CD8-positive, alpha-beta memory T cell (primary cell): Measurements from ENCODE around the gene RANGRF. TPM values are rescaled to one million over a fixed set of nuclear protein-coding genes. Genes with fewer than 3 reads are reported as not detected.

Source experiments
- CTCF ChIA-PET: fragments of 350-600 bp; sonication (Branson Sonifier 250); formaldehyde crosslinking; loops from one replicate; lab custom pipeline; 2021; ENCODE audit warnings: antibody characterized with exemption; lab: Charles Lee
- POLR2A ChIA-PET: fragments of 350-600 bp; sonication (Branson Sonifier 250); formaldehyde crosslinking; loops from one replicate; lab custom pipeline; 2021; ENCODE audit warnings: antibody characterized with exemption; lab: Charles Lee
- DNase-seq, 5 donors: peaks; one replicate each; pipeline versions ENCODE4 v3.0.0 to v3.0.0-alpha.2; 2020 to 2022; ENCODE audit warnings: mixed read lengths in 1 of 5
- H3K27ac ChIP-seq: one replicate; pipeline ENCODE4 v1.7.0; 2013; ENCODE audit warnings: low read depth, mild to moderate bottlenecking, low read length, moderate library complexity
- H3K27me3 ChIP-seq: 2 replicates; pipeline ENCODE4 v1.7.0; 2013; ENCODE audit warnings: low read length, mild to moderate bottlenecking; ENCODE audit not compliant: insufficient read depth, poor library complexity, severe bottlenecking
- H3K36me3 ChIP-seq: 2 replicates; pipeline ENCODE4 v1.7.0; 2013; ENCODE audit warnings: mild to moderate bottlenecking, low read length, moderate library complexity; ENCODE audit not compliant: insufficient read depth
- H3K4me1 ChIP-seq: 2 replicates; pipeline ENCODE4 v1.7.0; 2013; ENCODE audit warnings: mild to moderate bottlenecking, low read length, moderate library complexity; ENCODE audit not compliant: insufficient read depth
- H3K4me3 ChIP-seq: 2 replicates; pipeline ENCODE4 v1.7.0; 2013; ENCODE audit warnings: mild to moderate bottlenecking, low read length
- H3K9me3 ChIP-seq: 2 replicates; pipeline ENCODE4 v1.7.0; 2013; ENCODE audit warnings: mild to moderate bottlenecking, low read length
- H3K27ac Mint-ChIP-seq, 8 donors: one replicate each; pipeline ENCODE4 v1.8.0; 2020 to 2021; ENCODE audit warnings: mixed read lengths in 8 of 8, mild to moderate bottlenecking in 6 of 8, inconsistent platforms in 3 of 8, moderate library complexity in 3 of 8
- H3K27me3 Mint-ChIP-seq, 2 donors: one replicate each; pipeline ENCODE4 v1.8.0; 2020 to 2021; ENCODE audit warnings: mixed read lengths in 2 of 2, mild to moderate bottlenecking in 1 of 2, moderate library complexity in 1 of 2
- H3K36me3 Mint-ChIP-seq, 3 donors: one replicate each; pipeline ENCODE4 v1.8.0; 2020 to 2021; ENCODE audit warnings: mixed read lengths in 3 of 3, inconsistent platforms in 1 of 3, mild to moderate bottlenecking in 1 of 3
- H3K4me1 Mint-ChIP-seq, 3 donors: one replicate each; pipeline ENCODE4 v1.8.0; 2020 to 2021; ENCODE audit warnings: mixed read lengths in 3 of 3, inconsistent platforms in 1 of 3, mild to moderate bottlenecking in 1 of 3
- H3K4me3 Mint-ChIP-seq, 7 donors: one replicate each; pipeline ENCODE4 v1.8.0; 2020 to 2021; ENCODE audit warnings: mixed read lengths in 7 of 7, mild to moderate bottlenecking in 6 of 7, moderate library complexity in 4 of 7, inconsistent platforms in 2 of 7
- H3K9me3 Mint-ChIP-seq, 5 donors: one replicate each; pipeline ENCODE4 v1.8.0; 2020 to 2022; ENCODE audit warnings: mixed read lengths in 5 of 5, mild to moderate bottlenecking in 3 of 5, moderate library complexity in 2 of 5, inconsistent platforms in 1 of 5
- polyA plus RNA-seq: library from polyadenylated mRNA; unstranded; fragments of 300-500 nt; fragmentation: Illumina TruSeq; gene quantifications from one replicate; pipeline ENCODE4 v1.2.3, GENCODE V29; 2021
- total RNA-seq, 2 experiments: library from RNA; stranded (reverse); gene quantifications; one replicate each; pipeline ENCODE4 v1.2.3, GENCODE V29; 2021

Gene RANGRF
- total and polyA plus RNA-seq, 3 experiments from 2014 or later, result 66.2 to 81.7 (median 71.1) TPM

DNA sequence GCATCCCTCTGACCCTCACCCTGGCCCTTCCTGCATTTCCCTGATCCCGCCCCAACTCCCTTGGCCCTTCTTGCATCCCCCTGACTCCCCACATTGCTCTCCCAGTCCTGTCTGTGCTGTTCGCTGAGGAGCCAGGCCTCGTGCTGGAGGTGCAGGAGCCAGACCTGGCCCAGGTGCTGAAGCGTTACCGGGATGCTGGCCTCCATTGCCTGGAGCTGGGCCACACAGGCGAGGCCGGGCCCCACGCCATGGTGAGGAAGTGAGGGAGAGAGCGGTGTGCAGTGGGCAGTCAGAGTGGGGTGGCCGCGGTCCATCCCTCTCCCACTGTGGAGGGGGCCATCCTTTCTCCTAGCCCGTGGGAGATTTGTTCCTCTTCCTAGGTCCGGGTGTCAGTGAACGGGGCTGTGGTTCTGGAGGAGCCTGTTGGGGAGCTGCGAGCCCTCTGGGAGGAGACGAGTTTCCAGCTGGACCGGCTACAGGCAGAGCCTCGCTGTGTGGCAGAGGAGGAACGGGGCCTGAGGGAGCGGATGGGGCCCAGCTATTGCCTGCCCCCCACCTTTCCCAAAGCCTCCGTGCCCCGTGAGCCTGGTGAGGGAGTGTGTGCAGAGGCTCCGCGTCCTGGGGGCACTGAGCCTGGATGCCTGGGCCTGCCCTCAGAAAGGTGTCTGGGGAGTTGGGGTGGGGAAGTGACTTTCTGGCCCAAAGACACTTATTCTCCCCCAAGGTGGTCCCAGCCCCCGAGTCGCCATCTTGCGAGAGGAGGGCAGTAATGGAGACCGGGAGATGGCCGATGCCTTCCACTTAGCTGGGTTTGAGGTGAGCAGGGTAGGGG lies 21.6 kb upstream of the RANGRF start:
- no peaks in the 10 kb centered on the region for H3K4me1 Mint-ChIP-seq
- peaks cover 0 to 60% (median 2%) of the 10 kb centered on the region in 3 donors for H3K36me3 Mint-ChIP-seq
- Histone ChIP-seq H3K4me3 (no peak overlapping the region), H3K9me3 (no peaks in the 10 kb centered on the region), H3K27ac (no peak overlapping the region), H3K27me3 (no peaks in the 10 kb centered on the region), H3K4me1 (no peaks in the 10 kb centered on the region), H3K36me3 (peaks cover 6% of the 10 kb centered on the region)
- H3K27me3 Mint-ChIP-seq, result no peaks in the 10 kb centered on the region
- H3K4me3 Mint-ChIP-seq, result no peak overlapping the region
- ChIA-PET CTCF (no interaction called here), POLR2A (no interaction called here)
- no peak overlapping the region for H3K27ac Mint-ChIP-seq
- no peak for DNase-seq
- H3K9me3 Mint-ChIP-seq, result no peaks in the 10 kb centered on the region

GRCh38 chr17:8267480-8268147 lies 20.9 kb upstream of the RANGRF start:
- H3K27ac ChIP-seq, result no peak overlapping the region
- CTCF ChIA-PET, result interaction anchor here (0.7 to 1.7 kb wide), 2 partner anchors 18 to 1473 kb away, joined by 3 read pairs; partner anchors contain the start of gene PFAS
- Mint-ChIP-seq H3K27me3 (no peaks in the 10 kb centered on the region), H3K4me1 (no peaks in the 10 kb centered on the region), H3K36me3 (peaks cover 0 to 55% (median 2%) of the 10 kb centered on the region in 3 donors), H3K4me3 (no peak overlapping the region), H3K9me3 (no peaks in the 10 kb centered on the region), H3K27ac (no peak overlapping the region)
- H3K4me1 ChIP-seq, result no peaks in the 10 kb centered on the region
- peaks cover 6% of the 10 kb centered on the region for H3K36me3 ChIP-seq
- no peaks in the 10 kb centered on the region for H3K27me3 ChIP-seq
- DNase-seq, result no peak
- no peaks in the 10 kb centered on the region for H3K9me3 ChIP-seq
- POLR2A ChIA-PET, result no interaction called here
- H3K4me3 ChIP-seq, result no peak overlapping the region

DNA sequence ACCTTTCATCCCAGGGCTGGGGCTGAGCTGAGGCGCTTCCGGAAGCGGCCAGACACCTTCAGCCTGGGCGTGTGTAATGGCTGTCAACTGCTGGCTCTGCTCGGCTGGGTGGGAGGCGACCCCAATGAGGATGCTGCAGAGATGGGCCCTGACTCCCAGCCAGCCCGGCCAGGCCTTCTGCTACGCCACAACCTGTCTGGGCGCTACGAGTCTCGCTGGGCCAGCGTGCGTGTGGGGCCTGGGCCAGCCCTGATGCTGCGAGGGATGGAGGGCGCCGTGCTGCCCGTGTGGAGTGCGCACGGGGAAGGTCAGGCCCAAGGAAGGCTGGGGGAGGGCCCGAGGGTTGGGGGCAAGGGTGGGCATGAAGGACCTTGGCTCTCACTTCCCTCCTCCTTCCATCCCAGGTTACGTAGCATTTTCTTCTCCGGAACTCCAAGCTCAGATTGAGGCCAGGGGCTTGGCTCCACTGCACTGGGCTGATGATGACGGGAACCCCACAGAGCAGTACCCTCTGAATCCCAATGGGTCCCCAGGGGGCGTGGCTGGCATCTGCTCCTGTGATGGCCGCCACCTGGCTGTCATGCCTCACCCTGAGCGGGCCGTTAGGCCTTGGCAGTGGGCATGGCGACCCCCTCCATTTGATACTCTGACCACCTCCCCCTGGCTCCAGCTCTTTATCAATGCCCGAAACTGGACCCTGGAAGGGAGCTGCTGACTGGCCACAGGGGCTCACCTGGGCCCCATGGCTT lies 19.7 kb upstream of the RANGRF start:
- Histone ChIP-seq H3K27ac (no peak overlapping the region), H3K9me3 (no peaks in the 10 kb centered on the region), H3K36me3 (peaks cover 6% of the 10 kb centered on the region), H3K4me1 (no peaks in the 10 kb centered on the region), H3K4me3 (no peak overlapping the region), H3K27me3 (no peaks in the 10 kb centered on the region)
- DNase-seq, result no peak
- POLR2A ChIA-PET, result no interaction called here
- H3K27me3 Mint-ChIP-seq, result no peaks in the 10 kb centered on the region
- H3K4me3 Mint-ChIP-seq, result no peak overlapping the region
- no peaks in the 10 kb centered on the region for H3K9me3 Mint-ChIP-seq
- H3K27ac Mint-ChIP-seq, result no peak overlapping the region
- CTCF ChIA-PET, result interaction anchor here (1.7 kb wide), 1 partner anchor 19 kb away, joined by 3 read pairs; the partner anchor contains the start of gene PFAS
- no peaks in the 10 kb centered on the region for H3K4me1 Mint-ChIP-seq
- H3K36me3 Mint-ChIP-seq, result peaks cover 0 to 44% (median 2%) of the 10 kb centered on the region in 3 donors

GRCh38 chr17:8272421-8272820 lies 16.0 kb upstream of the RANGRF start:
- DNase-seq, result no peak
- Histone ChIP-seq H3K27me3 (no peaks in the 10 kb centered on the region), H3K36me3 (no peaks in the 10 kb centered on the region), H3K4me3 (no peak overlapping the region), H3K9me3 (no peaks in the 10 kb centered on the region), H3K4me1 (no peaks in the 10 kb centered on the region), H3K27ac (no peak overlapping the region)
- ChIA-PET CTCF (no interaction called here), POLR2A (no interaction called here)
- H3K4me1 Mint-ChIP-seq, result no peaks in the 10 kb centered on the region
- H3K27ac Mint-ChIP-seq, result no peak overlapping the region
- peaks cover 0 to 16% (median 2%) of the 10 kb centered on the region in 3 donors for H3K36me3 Mint-ChIP-seq
- no peak overlapping the region for H3K4me3 Mint-ChIP-seq
- no peaks in the 10 kb centered on the region for H3K9me3 Mint-ChIP-seq
- H3K27me3 Mint-ChIP-seq, result no peaks in the 10 kb centered on the region

DNA sequence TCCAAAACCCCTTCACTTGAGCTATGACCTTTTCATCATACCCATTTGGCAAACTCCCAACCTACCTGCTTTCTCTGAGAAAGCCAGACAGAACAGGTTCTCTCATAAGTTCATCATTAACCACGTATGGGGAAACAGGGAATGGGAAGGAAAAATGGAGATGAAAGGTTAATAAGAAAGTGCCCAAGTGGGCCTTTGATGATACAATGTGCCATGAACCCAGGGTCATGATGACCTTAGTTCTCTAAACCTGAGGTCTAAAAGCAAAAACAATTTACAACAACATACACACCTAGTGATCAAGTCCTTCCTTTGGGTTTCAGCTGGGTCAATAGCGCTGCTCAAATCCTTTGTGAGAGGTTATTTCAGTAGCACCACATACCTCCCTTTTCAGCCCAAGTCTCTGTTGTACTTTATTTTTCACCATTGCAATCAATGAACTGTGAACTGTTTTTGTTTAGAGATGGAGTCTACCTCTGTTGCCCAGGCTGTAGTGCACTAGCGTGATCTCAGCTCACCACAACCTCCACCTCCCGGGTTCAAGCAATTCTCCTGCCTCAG lies 14.5 kb upstream of the RANGRF start:
- Histone ChIP-seq H3K9me3 (no peaks in the 10 kb centered on the region), H3K36me3 (no peaks in the 10 kb centered on the region), H3K4me1 (no peaks in the 10 kb centered on the region), H3K27ac (no peak overlapping the region), H3K27me3 (no peaks in the 10 kb centered on the region), H3K4me3 (no peak overlapping the region)
- Mint-ChIP-seq H3K4me3 (no peak overlapping the region), H3K4me1 (no peaks in the 10 kb centered on the region), H3K27me3 (peaks cover 0 to 2% of the 10 kb centered on the region in 2 donors), H3K9me3 (no peaks in the 10 kb centered on the region), H3K36me3 (peaks cover 0 to 13% (median 2%) of the 10 kb centered on the region in 3 donors), H3K27ac (peak overlapping the region in 1 of 8 donors; percentile 14)
- no peak for DNase-seq
- ChIA-PET CTCF (no interaction called here), POLR2A (interaction anchor here (0.6 kb wide), 1 partner anchor 129 kb away, joined by 3 read pairs; no protein-coding TSS in a partner anchor)

- no peak overlapping the region for H3K27ac ChIP-seq
- no peaks in the 10 kb centered on the region for H3K27me3 ChIP-seq
- ChIA-PET CTCF (no interaction called here), POLR2A (no interaction called here)
- H3K4me3 ChIP-seq, result no peak overlapping the region
- H3K4me3 Mint-ChIP-seq, result no peak overlapping the region
- H3K36me3 Mint-ChIP-seq, result peaks cover 0 to 6% (median 2%) of the 10 kb centered on the region in 3 donors
- H3K36me3 ChIP-seq, result no peaks in the 10 kb centered on the region
- H3K9me3 Mint-ChIP-seq, result no peaks in the 10 kb centered on the region
- no peak overlapping the region for H3K27ac Mint-ChIP-seq
- H3K27me3 Mint-ChIP-seq, result peaks cover 0 to 2% of the 10 kb centered on the region in 2 donors
- no peaks in the 10 kb centered on the region for H3K4me1 ChIP-seq
- no peak for DNase-seq
- H3K9me3 ChIP-seq, result no peaks in the 10 kb centered on the region
- no peaks in the 10 kb centered on the region for H3K4me1 Mint-ChIP-seq
These were observed 13.7 kb upstream of the RANGRF start for GRCh38 chr17:8274816-8275215.

GRCh38 chr17:8275421-8276290 lies 12.8 kb upstream of the RANGRF start:
- Mint-ChIP-seq H3K27me3 (peaks cover 0 to 2% of the 10 kb centered on the region in 2 donors), H3K27ac (peak overlapping the region in 1 of 8 donors; percentile 35), H3K4me1 (no peaks in the 10 kb centered on the region), H3K4me3 (no peak overlapping the region), H3K36me3 (peaks cover 0 to 3% (median 0%) of the 10 kb centered on the region in 3 donors), H3K9me3 (no peaks in the 10 kb centered on the region)
- H3K27ac ChIP-seq, result no peak overlapping the region
- H3K4me3 ChIP-seq, result no peak overlapping the region
- DNase-seq, result no peak
- no peaks in the 10 kb centered on the region for H3K9me3 ChIP-seq
- ChIA-PET CTCF (no interaction called here), POLR2A (no interaction called here)
- H3K4me1 ChIP-seq, result no peaks in the 10 kb centered on the region
- no peaks in the 10 kb centered on the region for H3K27me3 ChIP-seq
- no peaks in the 10 kb centered on the region for H3K36me3 ChIP-seq
